ENCODE measurements around the gene FBP2. TPM values are rescaled to one million over a fixed set of nuclear protein-coding genes. Genes with fewer than 3 reads are reported as not detected.
"Not testable (repeated sequence)": the region's sequence is repeated elsewhere in the genome, so short reads cannot be mapped to it uniquely, and the experiment has no call there.

The FBP2 gene
- total RNA-seq, 2 donors from 2014 or later, result not detected

DNA sequence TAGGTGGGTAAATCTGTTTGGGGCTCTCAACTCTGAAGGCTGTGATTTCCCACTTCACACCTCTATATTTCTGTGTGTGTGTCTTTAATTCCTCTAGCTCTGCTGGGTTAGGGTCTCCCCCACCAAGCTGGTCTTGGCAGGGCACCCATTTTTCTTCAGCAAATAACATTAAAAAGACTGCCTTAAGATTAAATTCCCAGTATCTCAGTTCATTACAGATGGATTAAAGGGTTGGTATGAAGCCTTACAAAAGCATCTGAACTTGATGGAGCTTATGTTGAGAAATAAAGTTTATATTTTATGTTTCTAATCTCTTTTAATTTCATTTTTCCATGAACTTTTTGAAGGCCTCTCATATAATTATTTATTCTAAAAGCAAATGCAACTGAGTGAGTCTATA is 27.1 kb downstream of the FBP2 start:
- H3K27me3 ChIP-seq (ENCODE audit: control insufficient read depth, insufficient read depth, low read length, poor library complexity, severe bottlenecking), result no peaks in the 10 kb centered on the region
- no peaks in the 10 kb centered on the region for H3K4me1 ChIP-seq (ENCODE audit: control insufficient read depth, insufficient read depth, low read length)
- peaks cover 6% of the 10 kb centered on the region for H3K27me3 Mint-ChIP-seq (ENCODE audit: insufficient read depth)
- H3K4me3 Mint-ChIP-seq, result no peak overlapping the region
- no peaks in the 10 kb centered on the region for H3K4me1 Mint-ChIP-seq
- TF ChIP-seq, protein P1, sequence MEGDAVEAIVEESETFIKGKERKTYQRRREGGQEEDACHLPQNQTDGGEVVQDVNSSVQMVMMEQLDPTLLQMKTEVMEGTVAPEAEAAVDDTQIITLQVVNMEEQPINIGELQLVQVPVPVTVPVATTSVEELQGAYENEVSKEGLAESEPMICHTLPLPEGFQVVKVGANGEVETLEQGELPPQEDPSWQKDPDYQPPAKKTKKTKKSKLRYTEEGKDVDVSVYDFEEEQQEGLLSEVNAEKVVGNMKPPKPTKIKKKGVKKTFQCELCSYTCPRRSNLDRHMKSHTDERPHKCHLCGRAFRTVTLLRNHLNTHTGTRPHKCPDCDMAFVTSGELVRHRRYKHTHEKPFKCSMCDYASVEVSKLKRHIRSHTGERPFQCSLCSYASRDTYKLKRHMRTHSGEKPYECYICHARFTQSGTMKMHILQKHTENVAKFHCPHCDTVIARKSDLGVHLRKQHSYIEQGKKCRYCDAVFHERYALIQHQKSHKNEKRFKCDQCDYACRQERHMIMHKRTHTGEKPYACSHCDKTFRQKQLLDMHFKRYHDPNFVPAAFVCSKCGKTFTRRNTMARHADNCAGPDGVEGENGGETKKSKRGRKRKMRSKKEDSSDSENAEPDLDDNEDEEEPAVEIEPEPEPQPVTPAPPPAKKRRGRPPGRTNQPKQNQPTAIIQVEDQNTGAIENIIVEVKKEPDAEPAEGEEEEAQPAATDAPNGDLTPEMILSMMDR (conservative IDR thresholded peaks at IDR 0.05), result no peak
- H3K9me3 Mint-ChIP-seq, result peaks cover 13% of the 10 kb centered on the region
- peaks cover 42% of the 10 kb centered on the region for H3K36me3 Mint-ChIP-seq (ENCODE audit: low read depth)
- no peak overlapping the region for H3K27ac Mint-ChIP-seq
- no peak for DNase-seq
- no peaks in the 10 kb centered on the region for H3K9me3 ChIP-seq (ENCODE audit: control insufficient read depth, low read length)
- H3K9ac ChIP-seq (ENCODE audit: extremely low read depth, low read length, poor library complexity, severe bottlenecking), result no peak overlapping the region
- no peak overlapping the region for H3K4me3 ChIP-seq (ENCODE audit: low read length)
- no peak overlapping the region for H3K27ac ChIP-seq (ENCODE audit: low read depth, low read length)
- no peaks in the 10 kb centered on the region for H3K36me3 ChIP-seq (ENCODE audit: control insufficient read depth, insufficient read depth, low read length)

DNA sequence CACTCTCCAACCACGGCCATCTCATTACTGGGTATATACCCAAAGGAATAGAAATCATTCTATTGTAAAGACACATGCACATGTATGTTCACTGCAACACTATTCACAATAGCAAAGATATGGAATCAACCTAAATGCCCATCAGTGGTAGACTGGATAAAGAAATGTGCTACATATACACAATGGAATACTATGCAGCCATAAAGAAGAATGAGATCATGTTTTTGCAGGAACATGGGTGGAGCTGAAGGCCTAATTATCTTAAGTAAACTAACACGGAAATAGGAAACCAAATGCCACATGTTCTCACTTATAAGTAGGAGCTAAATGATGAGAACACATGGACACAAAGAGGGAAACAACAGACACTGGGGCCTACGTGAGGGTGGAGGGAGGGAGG is 29.3 kb downstream of the FBP2 start:
- not testable (repeated sequence) for H3K4me1 Mint-ChIP-seq; H3K27me3 Mint-ChIP-seq (ENCODE audit: insufficient read depth); H3K27ac ChIP-seq (ENCODE audit: low read depth, low read length); H3K27ac Mint-ChIP-seq; H3K9me3 ChIP-seq (ENCODE audit: control insufficient read depth, low read length); H3K4me1 ChIP-seq (ENCODE audit: control insufficient read depth, insufficient read depth, low read length); H3K27me3 ChIP-seq (ENCODE audit: control insufficient read depth, insufficient read depth, low read length, poor library complexity, severe bottlenecking); H3K4me3 ChIP-seq (ENCODE audit: low read length); H3K36me3 ChIP-seq (ENCODE audit: control insufficient read depth, insufficient read depth, low read length); H3K9ac ChIP-seq (ENCODE audit: extremely low read depth, low read length, poor library complexity, severe bottlenecking); DNase-seq; H3K4me3 Mint-ChIP-seq
- 62 to 80% methylated on average over 2 to 3 of the region's 3 CpGs for WGBS, 2 experiments (ENCODE audit: insufficient coverage in 1 of 2, insufficient read length in 1 of 2)
- H3K9me3 Mint-ChIP-seq, result peaks cover 13% of the 10 kb centered on the region
- peaks cover 54% of the 10 kb centered on the region for H3K36me3 Mint-ChIP-seq (ENCODE audit: low read depth)

DNA sequence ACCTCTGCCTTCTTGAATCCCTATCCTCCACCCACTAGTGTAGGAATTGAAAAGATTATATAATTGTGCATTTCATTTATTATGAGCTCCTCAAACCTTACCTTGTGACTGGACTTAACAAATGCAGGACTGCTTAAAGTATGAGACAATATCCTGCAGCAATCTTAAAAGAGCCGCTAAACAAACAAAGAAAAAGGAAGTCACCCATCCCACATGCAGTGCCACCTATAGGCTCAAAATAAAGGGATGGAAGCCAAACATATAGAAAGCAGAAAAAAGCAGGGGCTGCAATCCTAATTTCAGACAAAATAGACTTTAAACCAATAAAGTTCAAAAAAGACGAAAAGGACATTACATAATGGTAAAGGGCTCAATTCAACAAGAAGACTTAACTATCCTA is 30.1 kb downstream of the FBP2 start:
- Mint-ChIP-seq H3K36me3 (ENCODE audit: low read depth) (peaks cover 60% of the 10 kb centered on the region), H3K4me1 (no peaks in the 10 kb centered on the region), H3K4me3 (no peak overlapping the region), H3K9me3 (peaks cover 13% of the 10 kb centered on the region), H3K27ac (no peak overlapping the region), H3K27me3 (ENCODE audit: insufficient read depth) (no peaks in the 10 kb centered on the region)
- no peaks in the 10 kb centered on the region for H3K4me1 ChIP-seq (ENCODE audit: control insufficient read depth, insufficient read depth, low read length)
- peaks cover 4% of the 10 kb centered on the region for H3K36me3 ChIP-seq (ENCODE audit: control insufficient read depth, insufficient read depth, low read length)
- no peaks in the 10 kb centered on the region for H3K9me3 ChIP-seq (ENCODE audit: control insufficient read depth, low read length)
- DNase-seq, result no peak
- no peak overlapping the region for H3K27ac ChIP-seq (ENCODE audit: low read depth, low read length)
- H3K27me3 ChIP-seq (ENCODE audit: control insufficient read depth, insufficient read depth, low read length, poor library complexity, severe bottlenecking), result no peaks in the 10 kb centered on the region
- TF ChIP-seq, protein P1 (conservative IDR thresholded peaks at IDR 0.05), result peak; percentile 34
- WGBS, 2 experiments (ENCODE audit: insufficient coverage in 1 of 2, insufficient read length in 1 of 2), result 86 to 96% methylated on average over 1 to 2 of the region's 2 CpGs
- H3K4me3 ChIP-seq (ENCODE audit: low read length), result no peak overlapping the region
- H3K9ac ChIP-seq (ENCODE audit: extremely low read depth, low read length, poor library complexity, severe bottlenecking), result no peak overlapping the region

DNA sequence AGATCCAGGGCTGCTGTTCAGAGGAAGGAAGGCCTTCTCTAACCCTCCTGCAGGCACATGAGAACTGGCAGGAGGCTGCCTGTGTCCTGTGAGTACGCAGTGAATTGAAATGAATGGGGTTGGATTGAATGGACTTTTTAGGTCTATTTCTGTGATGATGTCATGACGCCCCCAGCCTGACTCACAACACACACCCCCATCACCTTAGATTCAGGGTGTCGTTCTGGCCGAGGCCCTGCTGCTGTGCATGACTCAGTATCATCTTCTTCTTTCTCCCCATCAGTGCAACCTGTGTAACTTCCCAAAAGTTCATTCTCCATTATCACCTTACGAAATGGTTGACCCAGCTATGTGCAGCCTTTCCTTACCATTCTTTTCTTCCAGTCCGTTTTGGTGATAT is 33.4 kb downstream of the FBP2 start:
- Histone ChIP-seq H3K4me1 (ENCODE audit: control insufficient read depth, insufficient read depth, low read length) (no peaks in the 10 kb centered on the region), H3K27me3 (ENCODE audit: control insufficient read depth, insufficient read depth, low read length, poor library complexity, severe bottlenecking) (peaks cover 4% of the 10 kb centered on the region), H3K27ac (ENCODE audit: low read depth, low read length) (no peak overlapping the region), H3K4me3 (ENCODE audit: low read length) (no peak overlapping the region), H3K9me3 (ENCODE audit: control insufficient read depth, low read length) (no peaks in the 10 kb centered on the region), H3K36me3 (ENCODE audit: control insufficient read depth, insufficient read depth, low read length) (peaks cover 4% of the 10 kb centered on the region), H3K9ac (ENCODE audit: extremely low read depth, low read length, poor library complexity, severe bottlenecking) (no peak overlapping the region)
- Mint-ChIP-seq H3K4me3 (no peak overlapping the region), H3K27me3 (ENCODE audit: insufficient read depth) (peaks cover 19% of the 10 kb centered on the region), H3K9me3 (peaks cover 7% of the 10 kb centered on the region), H3K27ac (no peak overlapping the region), H3K4me1 (peaks cover 14% of the 10 kb centered on the region), H3K36me3 (ENCODE audit: low read depth) (peaks cover 46% of the 10 kb centered on the region)
- DNase-seq, result no peak
- TF ChIP-seq, protein P1 (conservative IDR thresholded peaks at IDR 0.05), result no peak
- whole genome bisulfite sequencing, 2 experiments (ENCODE audit: insufficient coverage in 1 of 2, insufficient read length in 1 of 2), result 91 to 100% methylated on average over 2 to 4 of the region's 6 CpGs
